Measurements from ENCODE around the gene PRG2. TPM values are rescaled to one million over a fixed set of nuclear protein-coding genes. Genes with fewer than 3 reads are reported as not detected.

The PRG2 gene
- total and polyA plus RNA-seq, 3 experiments from 2014 or later: 0.44 TPM; not detected in 2

DNA sequence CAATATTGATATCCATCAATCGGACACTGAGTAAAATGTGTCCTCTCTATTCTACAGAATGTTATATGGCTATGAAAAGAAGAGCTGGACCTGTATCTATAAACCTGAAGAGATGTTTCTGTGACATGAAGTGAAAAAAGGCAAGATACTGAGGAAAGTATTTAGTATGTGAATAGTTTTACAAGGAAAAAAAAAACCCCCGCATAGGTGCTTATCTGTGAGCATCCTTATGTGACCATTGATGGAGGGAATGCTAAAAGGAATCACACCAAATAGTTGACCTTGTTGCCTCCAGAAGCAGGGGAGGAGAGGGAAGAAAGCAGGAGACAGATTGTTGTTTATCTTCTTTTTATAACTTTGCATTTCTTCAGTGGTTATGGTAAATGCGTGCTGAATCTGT is 661 bp upstream of the PRG2 start:
- peaks cover 0 to 2% (median 0%) of the 10 kb centered on the region in 3 donors for H3K36me3 Mint-ChIP-seq
- POLR2A ChIA-PET: no interaction called here

DNA sequence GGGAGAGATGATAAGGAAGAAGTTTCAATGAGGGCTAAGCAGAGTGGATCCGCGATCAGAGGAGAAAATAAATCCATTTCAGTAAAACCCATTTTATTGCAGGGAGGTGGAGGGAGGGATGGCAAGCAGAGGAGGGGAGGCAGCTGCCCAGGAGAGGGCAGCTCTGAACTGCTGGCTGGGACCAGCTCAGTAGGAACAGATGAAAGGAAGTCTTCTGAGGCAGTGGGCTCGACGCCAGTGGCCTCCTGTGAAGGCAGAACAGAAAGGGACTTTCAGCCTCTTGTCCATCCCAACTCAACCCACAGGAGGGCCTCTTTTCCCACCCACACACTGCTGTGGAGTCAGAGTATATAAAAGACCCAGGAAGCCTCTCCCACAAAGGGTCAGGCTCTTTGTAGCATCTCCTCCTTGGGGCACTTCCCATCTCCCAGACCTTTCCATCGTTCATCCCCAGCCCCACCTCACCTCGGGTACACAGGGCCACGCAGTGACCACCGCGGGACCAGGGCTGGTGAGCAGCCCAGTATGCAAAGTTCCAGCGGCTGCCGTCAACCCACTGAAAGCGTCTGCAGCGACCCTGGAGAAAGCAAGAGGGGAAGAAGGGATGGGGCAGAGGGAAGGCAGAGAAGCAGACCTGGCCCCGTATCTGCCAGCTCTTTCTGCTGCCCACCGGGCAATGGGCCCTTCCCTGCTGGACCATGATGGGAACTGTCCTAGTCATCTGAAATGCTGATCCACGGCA is 3.0 kb downstream of the PRG2 start:
- no peak overlapping the region for H3K4me3 Mint-ChIP-seq
- Histone ChIP-seq H3K4me3 (ENCODE audit: low read length) (no peak overlapping the region), H3K4me1 (ENCODE audit: insufficient read depth, low read length) (no peaks in the 10 kb centered on the region), H3K27me3 (ENCODE audit: insufficient read depth, low read length, poor library complexity, severe bottlenecking) (no peaks in the 10 kb centered on the region), H3K27ac (ENCODE audit: low read depth, low read length) (no peak overlapping the region), H3K9me3 (ENCODE audit: low read length) (no peaks in the 10 kb centered on the region), H3K36me3 (ENCODE audit: insufficient read depth, low read length) (no peaks in the 10 kb centered on the region)
- H3K9me3 Mint-ChIP-seq: no peaks in the 10 kb centered on the region
- H3K4me1 Mint-ChIP-seq: no peaks in the 10 kb centered on the region
- no peak overlapping the region for H3K27ac Mint-ChIP-seq
- H3K36me3 Mint-ChIP-seq: peaks cover 0 to 2% (median 0%) of the 10 kb centered on the region in 3 donors
- no peak for DNase-seq
- POLR2A ChIA-PET: no interaction called here
- peaks cover 0 to 11% of the 10 kb centered on the region in 2 donors for H3K27me3 Mint-ChIP-seq
- CTCF ChIA-PET: interaction anchor here (0.9 to 1.1 kb wide), 2 partner anchors 37 to 96 kb away, joined by 3 to 4 read pairs; no protein-coding TSS in a partner anchor

More for the DNA sequence above, 661 bp upstream of the PRG2 start:
- Mint-ChIP-seq H3K27ac (no peak overlapping the region), H3K4me3 (no peak overlapping the region), H3K27me3 (no peaks in the 10 kb centered on the region), H3K9me3 (no peaks in the 10 kb centered on the region), H3K4me1 (no peaks in the 10 kb centered on the region)
- CTCF ChIA-PET: no interaction called here
- H3K27me3 ChIP-seq (ENCODE audit: insufficient read depth, low read length, poor library complexity, severe bottlenecking): no peaks in the 10 kb centered on the region
- no peak overlapping the region for H3K27ac ChIP-seq (ENCODE audit: low read depth, low read length)
- H3K36me3 ChIP-seq (ENCODE audit: insufficient read depth, low read length): no peaks in the 10 kb centered on the region
- no peak for DNase-seq
- H3K4me1 ChIP-seq (ENCODE audit: insufficient read depth, low read length): no peaks in the 10 kb centered on the region
- no peak overlapping the region for H3K4me3 ChIP-seq (ENCODE audit: low read length)
- H3K9me3 ChIP-seq (ENCODE audit: low read length): no peaks in the 10 kb centered on the region

DNA sequence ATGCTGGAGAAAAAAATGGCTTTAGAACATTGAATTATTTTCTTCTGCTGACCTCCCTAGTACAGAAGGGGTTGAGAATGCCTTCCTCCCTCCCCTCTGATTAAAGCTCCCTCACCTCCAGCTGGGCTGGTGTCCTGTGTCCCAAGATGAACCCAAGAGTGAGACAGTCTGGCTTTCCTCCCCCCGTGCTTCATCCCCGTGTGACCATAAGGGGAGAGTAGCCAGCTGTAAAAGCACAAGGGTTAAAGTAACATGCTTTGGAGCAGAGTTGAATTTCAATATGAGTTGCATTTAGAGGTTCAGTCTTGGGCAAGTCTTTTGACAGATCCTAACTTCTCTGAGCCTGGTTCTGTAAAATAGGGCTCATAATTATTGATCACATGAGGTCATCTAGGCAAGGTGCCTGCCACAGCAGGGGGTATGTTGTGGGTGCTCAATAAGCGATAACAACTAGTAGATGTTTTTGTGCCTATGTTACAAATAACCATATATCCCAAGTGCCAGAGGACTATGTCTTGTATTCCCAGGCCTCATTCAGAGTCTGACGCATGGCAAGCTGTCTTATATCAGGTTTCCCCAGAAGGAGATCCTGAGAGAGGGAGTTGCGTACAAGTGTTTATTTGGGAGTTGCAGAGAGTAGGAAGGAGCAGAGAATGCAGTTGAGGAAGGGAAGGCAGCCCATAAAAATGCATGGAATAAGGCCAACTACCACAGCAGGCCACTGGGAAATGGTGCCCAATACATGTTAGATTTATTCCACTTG is 4.1 kb downstream of the PRG2 start:
- CTCF ChIA-PET: interaction anchor here (1.1 kb wide), 1 partner anchor 97 kb away, joined by 3 read pairs; no protein-coding TSS in a partner anchor
- H3K4me1 Mint-ChIP-seq: no peaks in the 10 kb centered on the region
- DNase-seq: no peak
- no peaks in the 10 kb centered on the region for H3K27me3 ChIP-seq (ENCODE audit: insufficient read depth, low read length, poor library complexity, severe bottlenecking)
- H3K4me3 Mint-ChIP-seq: no peak overlapping the region
- H3K27ac Mint-ChIP-seq: no peak overlapping the region
- H3K27me3 Mint-ChIP-seq: peaks cover 0 to 15% of the 10 kb centered on the region in 2 donors
- no peaks in the 10 kb centered on the region for H3K4me1 ChIP-seq (ENCODE audit: insufficient read depth, low read length)
- no peak overlapping the region for H3K4me3 ChIP-seq (ENCODE audit: low read length)
- no peak overlapping the region for H3K27ac ChIP-seq (ENCODE audit: low read depth, low read length)
- peaks cover 0 to 2% (median 0%) of the 10 kb centered on the region in 3 donors for H3K36me3 Mint-ChIP-seq
- no peaks in the 10 kb centered on the region for H3K9me3 ChIP-seq (ENCODE audit: low read length)
- no peaks in the 10 kb centered on the region for H3K9me3 Mint-ChIP-seq
- H3K36me3 ChIP-seq (ENCODE audit: insufficient read depth, low read length): no peaks in the 10 kb centered on the region
- POLR2A ChIA-PET: no interaction called here

DNA sequence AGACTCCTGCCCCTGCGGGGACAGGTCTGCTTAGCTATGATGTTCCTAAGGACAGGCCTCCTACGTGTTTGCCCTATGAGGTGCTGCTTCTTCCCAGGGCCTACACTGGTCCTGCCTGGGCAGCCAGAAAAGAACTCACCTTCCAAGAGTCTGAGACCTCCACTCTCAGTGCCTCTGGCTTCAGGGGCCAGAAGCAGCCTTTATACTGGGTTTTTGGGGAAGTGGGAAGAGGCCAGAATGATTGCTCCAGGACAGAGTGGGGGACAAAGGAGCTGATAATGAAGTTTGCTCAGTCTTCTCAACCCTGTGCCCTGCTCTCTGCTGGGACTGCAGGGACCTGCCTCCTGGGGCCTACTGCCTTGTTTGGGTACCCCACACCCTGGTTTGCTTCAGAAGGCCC is 9.5 kb downstream of the PRG2 start, which contains the start of gene PRG3:
Gene PRG3 (minus strand): TSS at position 176 of the 400 bp plus-strand sequence. CDS start 442 bp downstream, outside the sequence.
- no peaks in the 10 kb centered on the region for H3K27me3 ChIP-seq (ENCODE audit: insufficient read depth, low read length, poor library complexity, severe bottlenecking)
- ChIA-PET CTCF (no interaction called here), POLR2A (no interaction called here)
- Mint-ChIP-seq H3K4me1 (no peaks in the 10 kb centered on the region), H3K36me3 (no peaks in the 10 kb centered on the region), H3K27ac (peak within 1 kb of the TSS in 2 of 8 donors; percentile 33 to 72), H3K9me3 (no peaks in the 10 kb centered on the region), H3K27me3 (peaks cover 7 to 47% of the 10 kb centered on the region in 2 donors), H3K4me3 (no peak within 1 kb of the TSS)
- H3K4me1 ChIP-seq (ENCODE audit: insufficient read depth, low read length): no peaks in the 10 kb centered on the region
- no peak for DNase-seq
- no peak within 1 kb of the TSS for H3K27ac ChIP-seq (ENCODE audit: low read depth, low read length)
- H3K9me3 ChIP-seq (ENCODE audit: low read length): no peaks in the 10 kb centered on the region
- H3K36me3 ChIP-seq (ENCODE audit: insufficient read depth, low read length): no peaks in the 10 kb centered on the region
- no peak within 1 kb of the TSS for H3K4me3 ChIP-seq (ENCODE audit: low read length)

DNA sequence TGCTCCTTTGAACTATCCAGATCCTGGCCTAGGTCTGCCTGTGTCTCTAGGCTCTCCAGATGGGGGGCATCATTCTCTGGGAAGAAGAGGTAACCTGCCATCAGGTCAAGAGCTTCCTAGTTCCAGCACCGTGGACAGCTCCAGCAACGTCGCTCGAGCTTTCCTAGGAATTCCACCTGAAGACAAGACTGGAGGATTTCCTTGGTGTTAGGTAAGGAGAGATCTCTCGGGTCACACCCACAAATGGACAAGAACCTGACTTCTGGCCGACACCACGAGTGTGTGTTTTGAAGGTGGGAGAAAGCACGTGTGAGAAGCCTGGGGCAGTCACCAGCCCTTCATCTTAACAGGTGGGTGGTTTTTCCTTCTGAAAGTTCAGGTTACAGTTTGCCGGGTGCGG is 10.7 kb downstream of the PRG2 start:
- ChIA-PET CTCF (no interaction called here), POLR2A (no interaction called here)
- H3K36me3 ChIP-seq (ENCODE audit: insufficient read depth, low read length): no peaks in the 10 kb centered on the region
- no peaks in the 10 kb centered on the region for H3K36me3 Mint-ChIP-seq
- no peaks in the 10 kb centered on the region for H3K4me1 ChIP-seq (ENCODE audit: insufficient read depth, low read length)
- H3K4me1 Mint-ChIP-seq: no peaks in the 10 kb centered on the region
- no peaks in the 10 kb centered on the region for H3K27me3 ChIP-seq (ENCODE audit: insufficient read depth, low read length, poor library complexity, severe bottlenecking)
- H3K9me3 ChIP-seq (ENCODE audit: low read length): no peaks in the 10 kb centered on the region
- peaks cover 7 to 45% of the 10 kb centered on the region in 2 donors for H3K27me3 Mint-ChIP-seq
- DNase-seq: no peak
- H3K9me3 Mint-ChIP-seq: no peaks in the 10 kb centered on the region
- H3K4me3 Mint-ChIP-seq: no peak overlapping the region
- no peak overlapping the region for H3K27ac ChIP-seq (ENCODE audit: low read depth, low read length)
- H3K4me3 ChIP-seq (ENCODE audit: low read length): no peak overlapping the region
- no peak overlapping the region for H3K27ac Mint-ChIP-seq

DNA sequence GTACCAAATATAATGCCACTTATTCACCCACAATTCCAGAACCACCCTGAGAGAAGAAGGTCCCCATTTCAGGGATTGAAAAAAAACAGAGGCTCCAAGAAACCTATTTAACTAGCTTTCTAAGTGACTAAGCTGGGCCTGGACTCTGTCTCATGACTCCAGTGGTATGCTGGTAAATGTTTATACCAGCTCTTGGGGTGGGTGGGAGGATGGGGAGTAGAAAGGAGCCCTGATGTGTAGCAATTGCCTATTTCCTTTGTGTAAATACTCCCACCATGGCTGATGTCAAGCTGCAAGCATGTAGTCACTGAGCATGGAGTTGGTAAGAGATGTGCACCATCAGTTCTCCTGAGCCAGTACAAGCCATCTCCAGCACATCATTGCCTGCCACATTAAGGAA is 12.3 kb downstream of the PRG2 start:
- Mint-ChIP-seq H3K27me3 (peaks cover 7 to 36% of the 10 kb centered on the region in 2 donors), H3K9me3 (no peaks in the 10 kb centered on the region), H3K4me3 (no peak overlapping the region), H3K27ac (no peak overlapping the region), H3K4me1 (no peaks in the 10 kb centered on the region), H3K36me3 (no peaks in the 10 kb centered on the region)
- Histone ChIP-seq H3K4me3 (ENCODE audit: low read length) (no peak overlapping the region), H3K9me3 (ENCODE audit: low read length) (no peaks in the 10 kb centered on the region), H3K27me3 (ENCODE audit: insufficient read depth, low read length, poor library complexity, severe bottlenecking) (no peaks in the 10 kb centered on the region), H3K4me1 (ENCODE audit: insufficient read depth, low read length) (no peaks in the 10 kb centered on the region), H3K27ac (ENCODE audit: low read depth, low read length) (no peak overlapping the region), H3K36me3 (ENCODE audit: insufficient read depth, low read length) (no peaks in the 10 kb centered on the region)
- POLR2A ChIA-PET: no interaction called here
- DNase-seq: no peak
- CTCF ChIA-PET: no interaction called here

DNA sequence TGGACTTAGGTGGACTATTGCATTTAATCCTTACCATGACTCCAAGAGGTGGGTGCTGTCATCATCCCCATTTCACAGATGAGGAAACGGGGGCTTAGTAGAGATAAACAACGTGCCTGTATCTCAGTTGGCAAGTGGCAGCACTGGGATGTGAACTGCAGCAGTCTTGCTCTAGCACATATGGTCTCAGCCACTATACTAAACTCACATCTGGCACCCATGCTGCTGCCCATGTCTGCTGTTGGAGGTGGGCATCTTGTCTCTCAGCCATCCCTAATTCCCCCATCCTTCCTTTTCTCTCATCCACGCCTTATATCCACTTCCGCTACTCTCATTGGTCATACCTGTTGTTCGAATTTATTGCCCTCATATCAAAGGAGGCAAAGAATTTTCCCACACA is 13.3 kb downstream of the PRG2 start:
- H3K9me3 Mint-ChIP-seq: no peaks in the 10 kb centered on the region
- no peak overlapping the region for H3K4me3 Mint-ChIP-seq
- peaks cover 7 to 32% of the 10 kb centered on the region in 2 donors for H3K27me3 Mint-ChIP-seq
- H3K9me3 ChIP-seq (ENCODE audit: low read length): no peaks in the 10 kb centered on the region
- no peak overlapping the region for H3K4me3 ChIP-seq (ENCODE audit: low read length)
- no peaks in the 10 kb centered on the region for H3K36me3 ChIP-seq (ENCODE audit: insufficient read depth, low read length)
- DNase-seq: no peak
- ChIA-PET CTCF (no interaction called here), POLR2A (no interaction called here)
- H3K36me3 Mint-ChIP-seq: no peaks in the 10 kb centered on the region
- no peaks in the 10 kb centered on the region for H3K4me1 Mint-ChIP-seq
- no peak overlapping the region for H3K27ac ChIP-seq (ENCODE audit: low read depth, low read length)
- H3K4me1 ChIP-seq (ENCODE audit: insufficient read depth, low read length): no peaks in the 10 kb centered on the region
- H3K27me3 ChIP-seq (ENCODE audit: insufficient read depth, low read length, poor library complexity, severe bottlenecking): no peaks in the 10 kb centered on the region
- no peak overlapping the region for H3K27ac Mint-ChIP-seq
